ENCODE measurements around the gene IQCH.

The IQCH gene

GRCh38 chr15:67254238-67255175, at the start of gene IQCH, which contains the start of gene AAGAB:
TSS of gene IQCH (plus strand) at chr15:67254786. CDS start at chr15:67254897, 111 bp downstream.
TSS of gene AAGAB (minus strand) at chr15:67254661. CDS start at chr15:67254631, 30 bp downstream.
- FAIRE-seq: peak; percentile 98
- peak; percentile 95 for DNase-seq (ENCODE audit: insufficient read length, low spot score)

- DNase-seq (ENCODE audit: insufficient read length, low spot score) (no peak), FAIRE-seq (no peak)
Measured at GRCh38 chr15:67207555-67208207, 46.9 kb upstream of the IQCH start.

- FAIRE-seq: no peak
- no peak for DNase-seq (ENCODE audit: insufficient read length, low spot score)
Measured at GRCh38 chr15:67208396-67208795, 46.2 kb upstream of the IQCH start.

GRCh38 chr15:67210555-67211168, 43.9 kb upstream of the IQCH start:
- FAIRE-seq: peak; percentile 75
- no peak for DNase-seq (ENCODE audit: insufficient read length, low spot score)

- DNase-seq (ENCODE audit: insufficient read length, low spot score) (no peak), FAIRE-seq (no peak)
Measured at GRCh38 chr15:67212684-67213367, 41.8 kb upstream of the IQCH start.

GRCh38 chr15:67215102-67215501, 39.5 kb upstream of the IQCH start:
- DNase-seq (ENCODE audit: insufficient read length, low spot score) (no peak), FAIRE-seq (no peak)

- DNase-seq (ENCODE audit: insufficient read length, low spot score) (no peak), FAIRE-seq (no peak)
Measured at GRCh38 chr15:67216859-67217258, 37.7 kb upstream of the IQCH start.

GRCh38 chr15:67218428-67218827, 36.2 kb upstream of the IQCH start:
- DNase-seq (ENCODE audit: insufficient read length, low spot score) (no peak), FAIRE-seq (no peak)

GRCh38 chr15:67219288-67219687, 35.3 kb upstream of the IQCH start:
- FAIRE-seq (no peak), DNase-seq (ENCODE audit: insufficient read length, low spot score) (no peak)

GRCh38 chr15:67224889-67225288, 29.7 kb upstream of the IQCH start:
- DNase-seq (ENCODE audit: insufficient read length, low spot score) (no peak), FAIRE-seq (no peak)

GRCh38 chr15:67225336-67225735, 29.2 kb upstream of the IQCH start:
- DNase-seq (ENCODE audit: insufficient read length, low spot score): no peak
- FAIRE-seq: no peak

GRCh38 chr15:67227431-67227830, 27.2 kb upstream of the IQCH start:
- DNase-seq (ENCODE audit: insufficient read length, low spot score): no peak
- no peak for FAIRE-seq

GRCh38 chr15:67227846-67228245, 26.7 kb upstream of the IQCH start:
- FAIRE-seq: no peak

GRCh38 chr15:67228286-67228685, 26.3 kb upstream of the IQCH start:
- FAIRE-seq: no peak
- no peak for DNase-seq (ENCODE audit: insufficient read length, low spot score)

More at GRCh38 chr15:67227846-67228245, 26.7 kb upstream of the IQCH start:
- no peak for DNase-seq (ENCODE audit: insufficient read length, low spot score)

GRCh38 chr15:67230504-67230903, 24.1 kb upstream of the IQCH start:
- no peak for FAIRE-seq

GRCh38 chr15:67232591-67232990, 22.0 kb upstream of the IQCH start:
- DNase-seq (ENCODE audit: insufficient read length, low spot score): no peak
- no peak for FAIRE-seq

More at GRCh38 chr15:67230504-67230903, 24.1 kb upstream of the IQCH start:
- no peak for DNase-seq (ENCODE audit: insufficient read length, low spot score)

GRCh38 chr15:67240235-67241131, 14.1 kb upstream of the IQCH start:
- FAIRE-seq: peak; percentile 38

GRCh38 chr15:67241132-67241855, 13.3 kb upstream of the IQCH start:
- FAIRE-seq (no peak), DNase-seq (ENCODE audit: insufficient read length, low spot score) (no peak)

More at GRCh38 chr15:67240235-67241131, 14.1 kb upstream of the IQCH start:
- peak; percentile 33 for DNase-seq (ENCODE audit: insufficient read length, low spot score)

- DNase-seq (ENCODE audit: insufficient read length, low spot score) (no peak), FAIRE-seq (no peak)
Measured at GRCh38 chr15:67242708-67243111, 11.9 kb upstream of the IQCH start.

All from HTR-8/SVneo (cell line).